Fibroblast of the conjunctiva (primary cell): ENCODE measurements around the gene RIN1.
"Not testable (repeated sequence)": the region's sequence is repeated elsewhere in the genome, so short reads cannot be mapped to it uniquely, and the experiment has no call there.

Experiments used
- DNase-seq: peaks from one replicate; pipeline ENCODE4 v3.0.0-alpha.2; 2010; ENCODE audit warnings: low read depth

The RIN1 gene

GRCh38 chr11:66336234-66337102, at the start of gene RIN1:
TSS of gene RIN1 (minus strand) at chr11:66336434. CDS start at chr11:66336402, 32 bp downstream.
- DNase-seq = peak; percentile 92

- DNase-seq = not testable (repeated sequence)
Measured at GRCh38 chr11:66384316-66384715, 48.1 kb upstream of the RIN1 start.

GRCh38 chr11:66380264-66380663, 44.0 kb upstream of the RIN1 start:
- DNase-seq = not testable (repeated sequence)

DNA sequence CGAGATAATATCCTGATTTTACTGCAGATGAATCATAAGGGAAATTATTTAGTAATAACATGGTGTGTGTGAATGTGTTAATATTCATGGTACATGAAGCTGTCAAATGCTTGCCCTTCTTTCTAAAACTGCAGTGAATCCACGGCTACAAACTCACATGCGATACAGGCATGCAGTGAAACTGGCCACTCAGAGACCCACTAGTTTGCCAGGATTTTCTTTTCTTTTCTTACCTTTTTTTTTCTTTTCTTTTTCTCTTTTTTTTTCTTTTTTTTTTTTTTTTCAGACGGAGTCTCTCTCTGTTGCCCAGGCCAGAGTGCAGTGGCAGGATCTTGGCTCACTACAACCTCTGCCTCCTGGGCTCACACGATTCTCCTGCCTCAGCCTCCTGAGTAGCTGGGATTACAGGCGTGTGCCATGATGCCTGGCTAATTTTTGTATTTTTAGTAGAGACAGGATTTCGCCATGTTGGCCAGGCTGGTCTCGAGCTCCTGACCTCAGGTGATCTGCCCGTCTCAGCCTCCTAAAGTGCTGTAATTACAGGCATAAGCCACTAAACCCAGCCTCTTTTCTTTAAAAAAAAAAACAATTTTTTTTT, 37.6 kb upstream of the RIN1 start:
- DNase-seq = not testable (repeated sequence)

GRCh38 chr11:66373265-66373664, 37.0 kb upstream of the RIN1 start:
- no peak for DNase-seq

DNA sequence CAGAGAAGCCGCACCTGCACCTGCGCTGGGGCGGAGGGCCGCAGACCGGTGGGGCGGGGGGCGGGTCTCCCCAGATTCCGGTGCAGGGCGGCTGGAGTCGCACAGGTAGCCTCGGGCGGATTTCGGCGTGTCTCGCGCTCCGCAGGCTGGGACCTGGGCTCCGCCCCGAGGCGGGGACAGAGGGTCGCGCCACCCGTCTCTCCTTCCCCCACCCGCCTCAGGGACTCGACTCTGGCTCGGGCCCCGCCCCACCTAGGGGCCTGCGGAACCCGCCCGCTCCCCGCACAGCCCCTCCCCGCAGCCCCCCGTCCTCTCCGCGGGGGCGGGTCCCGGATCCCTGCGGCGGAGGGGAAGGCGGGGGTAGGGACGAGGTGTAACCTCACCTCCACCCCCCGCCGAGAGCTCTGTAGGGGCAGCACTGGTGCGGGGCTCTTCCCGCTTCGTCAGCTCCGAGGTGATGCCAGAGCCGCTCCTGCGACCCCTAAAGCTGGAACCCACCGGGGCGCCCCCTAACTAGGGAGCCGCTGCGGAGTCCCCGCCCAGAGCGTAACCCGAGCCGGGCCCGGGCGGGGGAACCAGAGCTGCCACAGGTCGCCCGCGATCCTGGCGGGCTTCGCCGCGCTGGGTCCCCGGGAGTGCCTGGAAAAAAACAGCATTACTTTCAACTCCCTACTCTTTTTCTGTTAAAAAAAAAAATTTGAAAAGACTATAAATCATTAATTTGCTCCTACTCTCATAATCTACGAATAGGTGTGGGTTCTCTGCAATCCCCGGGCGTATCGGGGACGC, 35.6 kb upstream of the RIN1 start, which contains the start of gene SLC29A2:
TSS of gene SLC29A2 (minus strand) at position 134 of the 789 bp plus-strand sequence. CDS start 169 bp downstream, outside the sequence.
- DNase-seq = no peak

- no peak for DNase-seq
Measured at GRCh38 chr11:66369073-66369894, 33.0 kb upstream of the RIN1 start.

DNA sequence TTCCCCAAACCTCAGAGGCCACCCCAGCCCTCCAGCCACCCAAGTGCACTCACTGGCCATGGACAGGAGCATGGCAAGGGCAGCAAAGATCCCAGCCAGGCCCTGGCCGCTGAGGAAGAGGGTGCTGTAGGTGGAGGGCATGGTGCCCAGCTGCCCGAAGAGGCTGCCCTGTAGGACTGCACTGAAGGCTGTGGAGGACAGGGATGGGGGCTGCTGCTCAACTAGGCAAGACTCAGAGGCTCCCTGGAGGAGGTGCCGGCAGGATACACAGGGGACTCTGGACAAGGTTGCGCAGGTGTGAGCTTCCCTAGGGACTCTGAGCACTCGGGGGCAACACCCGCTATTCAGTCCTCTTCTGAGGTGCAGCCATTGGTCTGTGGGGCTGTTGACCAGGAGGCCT, 32.2 kb upstream of the RIN1 start:
- no peak for DNase-seq

- DNase-seq = no peak
Measured at GRCh38 chr11:66367561-66368312, 31.5 kb upstream of the RIN1 start.

- no peak for DNase-seq
Measured at GRCh38 chr11:66366844-66367477, 30.7 kb upstream of the RIN1 start.

- no peak for DNase-seq
Measured at GRCh38 chr11:66365711-66366619, 29.7 kb upstream of the RIN1 start.

GRCh38 chr11:66365166-66365565, 28.9 kb upstream of the RIN1 start:
- no peak for DNase-seq

DNA sequence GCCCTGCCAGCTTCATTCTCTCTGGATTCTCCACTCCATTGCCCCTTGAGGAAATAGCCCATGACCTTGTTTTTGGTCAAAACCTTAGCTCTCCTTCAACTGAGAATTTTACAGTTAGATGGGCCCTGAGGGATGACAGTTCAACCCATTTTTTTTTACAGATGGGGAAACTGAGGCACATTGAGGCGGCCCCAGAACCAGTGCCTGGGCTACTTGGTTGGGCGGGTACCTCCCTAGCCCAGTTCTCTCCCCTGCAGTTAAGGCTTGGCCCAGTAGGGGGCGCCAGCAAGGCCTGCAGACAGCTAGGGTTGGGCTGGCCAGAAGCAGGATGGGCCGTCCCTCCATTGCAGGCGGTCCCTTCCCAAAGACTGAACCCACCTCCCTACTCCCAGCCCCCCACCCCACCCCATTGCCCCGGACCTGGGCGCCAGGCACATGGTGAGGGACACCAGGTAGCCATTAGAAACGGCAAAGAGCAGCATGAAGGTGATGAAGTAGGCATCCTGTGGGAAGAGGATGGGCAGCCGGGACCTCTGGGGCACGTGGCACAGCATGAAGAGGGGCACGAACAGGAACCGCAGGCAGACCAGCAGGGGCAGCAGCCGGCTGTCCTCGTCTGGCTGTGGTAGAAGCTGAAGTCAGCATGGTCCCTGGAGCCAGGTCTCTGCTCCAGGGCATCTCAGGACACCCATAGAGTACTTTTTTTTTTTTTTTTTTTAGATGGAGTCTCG, 27.7 kb upstream of the RIN1 start:
- DNase-seq = no peak

DNA sequence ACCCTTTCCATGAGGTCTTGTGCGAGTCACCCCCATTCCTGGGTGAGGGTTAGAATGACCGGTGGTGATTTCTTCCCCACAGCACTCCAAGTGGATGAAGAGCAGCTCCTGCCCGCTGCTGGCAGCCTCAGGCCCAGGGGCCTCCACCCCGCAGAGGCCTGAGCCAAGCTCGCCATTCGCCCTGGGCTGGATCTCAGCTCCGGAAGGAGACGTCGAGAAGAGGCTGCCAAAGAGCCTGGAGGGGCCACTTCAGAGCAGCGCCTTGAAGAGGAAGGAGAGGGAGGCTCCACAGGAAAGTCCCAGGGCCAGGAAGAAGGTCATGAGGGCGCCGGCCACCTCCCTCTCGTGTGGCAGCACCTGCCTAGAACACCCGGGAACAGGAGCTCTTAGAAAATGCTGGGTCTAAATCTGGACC, 27.0 kb upstream of the RIN1 start:
- no peak for DNase-seq

GRCh38 chr11:66362481-66363147, 26.4 kb upstream of the RIN1 start:
- no peak for DNase-seq

- DNase-seq = no peak
Measured at GRCh38 chr11:66361502-66361941, 25.3 kb upstream of the RIN1 start.

DNA sequence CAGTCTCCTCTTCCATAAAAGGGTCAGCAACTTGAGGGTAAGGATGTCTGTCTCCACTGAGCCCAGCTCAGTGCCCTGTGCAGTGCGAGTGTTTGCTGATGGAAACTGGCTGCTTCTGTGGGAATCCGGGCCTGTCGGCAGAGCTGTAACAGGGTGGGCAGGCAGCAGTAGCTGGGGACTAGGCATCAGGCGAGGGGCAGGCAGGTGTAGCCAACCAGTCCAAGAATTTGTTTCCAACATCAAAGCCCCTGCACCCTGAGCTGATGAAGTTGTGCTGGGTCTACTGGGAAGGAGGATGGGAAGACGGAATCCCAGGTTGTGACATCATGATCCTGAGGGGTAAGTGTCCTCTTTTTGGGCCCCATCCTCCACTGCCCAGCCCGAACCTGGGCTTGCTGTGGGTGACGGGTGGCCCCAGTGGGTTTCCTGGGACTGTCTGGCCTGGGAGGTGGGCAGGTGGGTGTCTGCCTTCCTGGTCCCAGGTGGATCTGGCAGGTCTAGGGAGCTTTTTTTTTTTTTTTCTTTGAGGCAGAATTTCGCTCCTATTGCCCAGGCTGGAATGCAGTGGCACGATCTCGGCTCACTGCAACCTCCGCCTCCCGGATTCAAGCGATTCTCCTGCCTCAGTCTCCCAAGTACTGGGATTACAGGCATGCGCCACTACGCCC, 24.3 kb upstream of the RIN1 start:
- DNase-seq = no peak
